Ovary (tissue), 3 donors: ENCODE measurements around the gene C8B.

Experiments
- CTCF ChIP-seq, 3 donors: fragments of 450-650 bp in 2 of 3; fragments of 200-600 bp in 1 of 3; IDR thresholded peaks; one replicate each; pipeline versions ENCODE4 v1.5.1 to v1.8.0; 2016 to 2022; ENCODE audit warnings: antibody characterized with exemption in 3 of 3, mild to moderate bottlenecking in 1 of 3
- EP300 ChIP-seq: sonication (generic); formaldehyde crosslinking; IDR thresholded peaks from one replicate; pipeline ENCODE4 v1.6.1; 2017; ENCODE audit warnings: antibody characterized with exemption
- donor health status: DM: no; HTN: no; CAD: no.

DNA sequence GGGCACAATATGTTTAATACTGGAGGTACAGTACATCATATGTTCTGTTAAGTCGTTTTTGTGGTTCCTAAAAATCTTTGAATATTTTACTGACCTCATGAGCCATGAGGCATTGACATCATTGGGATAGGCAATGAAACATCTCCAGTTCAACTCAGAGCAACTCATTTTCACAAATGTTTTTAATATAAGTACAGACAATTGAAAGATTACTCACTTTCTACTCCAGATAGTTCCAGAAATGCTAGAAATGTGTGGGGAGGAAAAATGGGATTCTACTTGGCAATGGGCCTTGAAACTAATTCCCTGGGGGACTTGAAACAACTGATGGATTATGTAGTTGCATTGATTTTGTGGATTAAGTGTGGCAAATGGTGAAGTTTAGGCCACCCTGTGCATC, 7.2 kb upstream of the C8B start:
- no peak for TF ChIP-seq CTCF (IDR thresholded peaks at IDR 0.05)
- TF ChIP-seq EP300, result no peak
